ENCODE results near the gene NFATC1.

The NFATC1 gene

DNA sequence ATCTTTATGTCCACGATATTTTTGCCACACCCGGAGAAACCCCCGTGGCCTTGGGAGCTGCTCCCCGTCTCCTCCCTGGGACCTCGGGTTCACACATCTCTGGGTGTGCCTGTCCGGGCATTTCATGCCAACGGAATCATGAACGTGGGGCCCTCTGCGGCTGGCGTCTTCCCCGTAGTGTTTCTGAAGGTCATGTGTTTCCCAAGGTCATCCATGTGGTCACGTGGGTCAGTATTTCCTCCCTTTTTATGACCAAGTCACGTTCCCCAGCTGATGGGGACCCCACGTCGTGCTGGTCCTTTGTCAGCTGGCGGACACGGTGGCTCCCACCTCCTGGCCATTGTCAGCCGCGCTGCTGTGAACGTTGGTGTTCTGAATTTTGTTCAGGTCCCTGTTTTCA is 135.7 kb downstream of the NFATC1 start:
- Mint-ChIP-seq H3K9me3 (no peaks in the 10 kb centered on the region), H3K4me3 (no peak overlapping the region), H3K27me3 (peaks cover 4% of the 10 kb centered on the region), H3K4me1 (ENCODE audit: low read depth) (peaks cover 5% of the 10 kb centered on the region), H3K27ac (no peak overlapping the region), H3K36me3 (ENCODE audit: low read depth) (peaks cover 35% of the 10 kb centered on the region)
- intact Hi-C loops (cut with micrococcal nuclease), result no loop called here

DNA sequence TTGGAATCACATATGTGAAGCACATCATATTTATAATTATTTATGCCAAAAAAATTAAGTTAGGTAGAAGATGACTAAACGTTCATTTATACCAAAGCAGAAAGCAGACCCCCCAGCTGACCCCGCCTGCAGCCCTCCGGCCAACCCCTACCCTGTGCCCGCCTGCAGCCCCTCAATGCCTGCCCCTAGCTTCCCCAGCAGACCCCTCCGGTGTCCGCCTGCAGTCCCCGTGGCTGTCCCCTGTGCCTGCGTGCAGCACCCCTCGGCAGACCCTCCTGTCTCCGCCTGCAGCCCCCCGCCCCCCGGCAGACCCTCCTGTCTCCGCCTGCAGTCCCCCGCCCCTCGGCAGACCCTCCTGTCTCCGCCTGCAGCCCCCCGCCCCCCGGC is 136.2 kb downstream of the NFATC1 start:
- no peak overlapping the region for H3K4me3 Mint-ChIP-seq
- peaks cover 32% of the 10 kb centered on the region for H3K36me3 Mint-ChIP-seq (ENCODE audit: low read depth)
- intact Hi-C loops (cut with micrococcal nuclease), result no loop called here
- H3K4me1 Mint-ChIP-seq (ENCODE audit: low read depth), result peaks cover 5% of the 10 kb centered on the region
- no peaks in the 10 kb centered on the region for H3K9me3 Mint-ChIP-seq
- no peak overlapping the region for H3K27ac Mint-ChIP-seq
- H3K27me3 Mint-ChIP-seq, result peaks cover 7% of the 10 kb centered on the region

GRCh38 chr18:79532313-79533007 is 136.7 kb downstream of the NFATC1 start:
- H3K9me3 Mint-ChIP-seq, result no peaks in the 10 kb centered on the region
- peaks cover 7% of the 10 kb centered on the region for H3K27me3 Mint-ChIP-seq
- peaks cover 5% of the 10 kb centered on the region for H3K4me1 Mint-ChIP-seq (ENCODE audit: low read depth)
- no peak overlapping the region for H3K27ac Mint-ChIP-seq
- intact Hi-C loops (cut with micrococcal nuclease), result no loop called here
- peaks cover 27% of the 10 kb centered on the region for H3K36me3 Mint-ChIP-seq (ENCODE audit: low read depth)
- no peak overlapping the region for H3K4me3 Mint-ChIP-seq

- peaks cover 20% of the 10 kb centered on the region for H3K36me3 Mint-ChIP-seq (ENCODE audit: low read depth)
- H3K4me3 Mint-ChIP-seq, result no peak overlapping the region
- no peak overlapping the region for H3K27ac Mint-ChIP-seq
- peaks cover 12% of the 10 kb centered on the region for H3K27me3 Mint-ChIP-seq
- no peaks in the 10 kb centered on the region for H3K9me3 Mint-ChIP-seq
- intact Hi-C loops (cut with micrococcal nuclease), result no loop called here
- peaks cover 5% of the 10 kb centered on the region for H3K4me1 Mint-ChIP-seq (ENCODE audit: low read depth)
These were observed 137.4 kb downstream of the NFATC1 start for GRCh38 chr18:79533146-79533545.

- Mint-ChIP-seq H3K36me3 (ENCODE audit: low read depth) (peaks cover 15% of the 10 kb centered on the region), H3K4me3 (no peak overlapping the region), H3K9me3 (no peaks in the 10 kb centered on the region), H3K27ac (no peak overlapping the region), H3K27me3 (peaks cover 12% of the 10 kb centered on the region), H3K4me1 (ENCODE audit: low read depth) (peaks cover 5% of the 10 kb centered on the region)
- intact Hi-C loops (cut with micrococcal nuclease), result no loop called here
These were observed 137.9 kb downstream of the NFATC1 start for GRCh38 chr18:79533591-79533990.

GRCh38 chr18:79534356-79534755 is 138.6 kb downstream of the NFATC1 start:
- peaks cover 5% of the 10 kb centered on the region for H3K4me1 Mint-ChIP-seq (ENCODE audit: low read depth)
- H3K36me3 Mint-ChIP-seq (ENCODE audit: low read depth), result peaks cover 8% of the 10 kb centered on the region
- peak overlapping the region; percentile 13 for H3K27ac Mint-ChIP-seq
- no peak overlapping the region for H3K4me3 Mint-ChIP-seq
- intact Hi-C loops (cut with micrococcal nuclease), result no loop called here
- peaks cover 12% of the 10 kb centered on the region for H3K27me3 Mint-ChIP-seq
- no peaks in the 10 kb centered on the region for H3K9me3 Mint-ChIP-seq

GRCh38 chr18:79537758-79538157 is 142.0 kb downstream of the NFATC1 start:
- Mint-ChIP-seq H3K9me3 (peaks cover 11% of the 10 kb centered on the region), H3K4me3 (no peak overlapping the region), H3K36me3 (ENCODE audit: low read depth) (no peaks in the 10 kb centered on the region), H3K27ac (no peak overlapping the region), H3K4me1 (ENCODE audit: low read depth) (no peaks in the 10 kb centered on the region), H3K27me3 (peaks cover 14% of the 10 kb centered on the region)
- intact Hi-C loops (cut with micrococcal nuclease), result no loop called here

- Mint-ChIP-seq H3K36me3 (ENCODE audit: low read depth) (no peaks in the 10 kb centered on the region), H3K4me1 (ENCODE audit: low read depth) (no peaks in the 10 kb centered on the region), H3K27me3 (peaks cover 14% of the 10 kb centered on the region), H3K9me3 (peaks cover 12% of the 10 kb centered on the region), H3K4me3 (no peak overlapping the region), H3K27ac (no peak overlapping the region)
- intact Hi-C loops (cut with micrococcal nuclease), result no loop called here
These were observed 142.9 kb downstream of the NFATC1 start for GRCh38 chr18:79538635-79539034.

DNA sequence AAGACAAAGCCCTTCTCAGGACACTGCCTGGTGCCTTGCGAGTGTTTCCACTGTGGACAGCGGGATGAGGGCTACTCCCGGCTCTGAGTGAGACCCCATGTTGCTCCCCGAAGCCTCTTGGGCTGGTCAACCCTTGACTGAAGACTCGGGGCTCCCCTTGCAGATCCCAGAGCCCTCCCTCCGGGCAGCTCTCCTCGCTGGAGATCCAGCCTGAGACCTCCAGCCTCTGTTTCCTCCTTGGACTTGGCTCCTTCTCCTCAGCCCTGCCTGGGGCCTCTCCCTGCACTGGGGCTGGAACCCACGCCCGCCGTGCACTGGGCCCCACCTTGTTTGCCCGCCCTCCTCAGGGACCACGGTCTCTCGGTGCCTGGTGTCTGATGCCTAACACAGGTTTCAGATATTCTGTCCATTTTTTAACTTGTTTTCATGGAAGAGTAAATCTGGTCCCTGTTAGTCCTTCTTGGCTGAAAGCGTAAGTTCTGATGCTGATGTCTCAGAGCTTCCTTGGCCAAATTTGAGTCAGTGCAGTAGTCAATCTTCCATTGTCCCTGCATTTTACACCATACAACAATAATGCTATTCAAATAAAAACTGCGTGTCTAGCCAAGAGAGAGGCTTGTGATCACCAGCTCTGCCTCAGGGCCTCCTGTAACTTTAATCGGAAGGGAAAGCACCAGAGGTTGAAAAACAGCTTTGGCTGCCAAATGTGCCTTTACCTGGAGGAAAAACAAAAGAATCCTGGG is 144.6 kb downstream of the NFATC1 start:
- intact Hi-C loops (cut with micrococcal nuclease), result no loop called here
- Mint-ChIP-seq H3K27me3 (peaks cover 16% of the 10 kb centered on the region), H3K4me1 (ENCODE audit: low read depth) (no peaks in the 10 kb centered on the region), H3K9me3 (peaks cover 12% of the 10 kb centered on the region), H3K27ac (no peak overlapping the region), H3K36me3 (ENCODE audit: low read depth) (no peaks in the 10 kb centered on the region), H3K4me3 (no peak overlapping the region)

- Mint-ChIP-seq H3K9me3 (peaks cover 12% of the 10 kb centered on the region), H3K36me3 (ENCODE audit: low read depth) (no peaks in the 10 kb centered on the region), H3K4me3 (no peak overlapping the region), H3K27me3 (peaks cover 20% of the 10 kb centered on the region), H3K4me1 (ENCODE audit: low read depth) (no peaks in the 10 kb centered on the region), H3K27ac (no peak overlapping the region)
- intact Hi-C loops (cut with micrococcal nuclease), result no loop called here
These were observed 145.2 kb downstream of the NFATC1 start for GRCh38 chr18:79540904-79541282.

GRCh38 chr18:79542213-79542612 is 146.5 kb downstream of the NFATC1 start:
- intact Hi-C loops (cut with micrococcal nuclease), result no loop called here
- Mint-ChIP-seq H3K4me3 (no peak overlapping the region), H3K27ac (no peak overlapping the region), H3K9me3 (peaks cover 12% of the 10 kb centered on the region), H3K27me3 (peaks cover 25% of the 10 kb centered on the region), H3K4me1 (ENCODE audit: low read depth) (no peaks in the 10 kb centered on the region), H3K36me3 (ENCODE audit: low read depth) (no peaks in the 10 kb centered on the region)

DNA sequence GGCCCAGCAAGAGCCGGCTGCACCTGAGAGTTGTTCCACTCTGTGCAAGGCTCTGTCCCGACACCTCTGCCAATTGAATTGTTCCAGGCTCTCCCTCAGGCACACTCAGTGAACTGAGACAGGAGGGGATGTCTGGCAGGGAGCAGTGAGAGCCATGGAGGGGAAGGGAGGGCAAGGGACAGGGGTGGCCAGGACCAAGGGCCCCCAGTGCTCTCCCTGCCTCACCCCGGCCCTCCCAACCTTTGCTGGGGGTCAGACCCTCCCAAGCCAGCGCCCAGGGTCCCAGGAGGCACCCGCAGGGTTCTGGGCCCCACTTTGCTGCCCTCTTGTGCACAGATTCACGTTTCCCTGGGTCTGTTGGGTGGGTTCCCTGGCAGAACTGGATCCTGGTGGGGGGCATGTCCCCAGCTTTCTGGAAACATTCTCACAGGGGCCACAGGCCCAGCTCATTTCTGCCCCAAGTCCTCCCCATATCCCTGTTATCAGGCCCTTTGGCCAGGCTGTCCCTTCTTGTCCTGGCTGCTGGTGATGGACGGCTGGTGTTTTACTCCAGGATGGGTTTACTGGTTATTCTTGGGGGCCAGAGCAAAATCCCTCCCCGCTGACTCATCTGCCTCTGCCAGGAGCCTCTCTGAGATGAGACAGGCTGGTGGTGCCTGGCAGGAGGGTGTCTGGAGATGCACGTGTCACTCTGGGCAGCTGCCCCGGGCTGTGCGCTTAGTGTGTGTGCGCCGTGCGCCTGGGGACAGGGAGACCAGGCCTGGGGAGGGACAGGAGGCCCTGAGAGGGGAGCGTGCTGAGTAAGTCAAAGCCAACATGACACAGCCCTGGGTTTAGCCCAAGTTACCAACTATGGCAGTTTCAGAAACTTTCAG is 147.4 kb downstream of the NFATC1 start:
- intact Hi-C loops (cut with micrococcal nuclease), result no loop called here
- Mint-ChIP-seq H3K9me3 (peaks cover 12% of the 10 kb centered on the region), H3K4me3 (no peak overlapping the region), H3K27me3 (peaks cover 21% of the 10 kb centered on the region), H3K36me3 (ENCODE audit: low read depth) (no peaks in the 10 kb centered on the region), H3K27ac (no peak overlapping the region), H3K4me1 (ENCODE audit: low read depth) (no peaks in the 10 kb centered on the region)

DNA sequence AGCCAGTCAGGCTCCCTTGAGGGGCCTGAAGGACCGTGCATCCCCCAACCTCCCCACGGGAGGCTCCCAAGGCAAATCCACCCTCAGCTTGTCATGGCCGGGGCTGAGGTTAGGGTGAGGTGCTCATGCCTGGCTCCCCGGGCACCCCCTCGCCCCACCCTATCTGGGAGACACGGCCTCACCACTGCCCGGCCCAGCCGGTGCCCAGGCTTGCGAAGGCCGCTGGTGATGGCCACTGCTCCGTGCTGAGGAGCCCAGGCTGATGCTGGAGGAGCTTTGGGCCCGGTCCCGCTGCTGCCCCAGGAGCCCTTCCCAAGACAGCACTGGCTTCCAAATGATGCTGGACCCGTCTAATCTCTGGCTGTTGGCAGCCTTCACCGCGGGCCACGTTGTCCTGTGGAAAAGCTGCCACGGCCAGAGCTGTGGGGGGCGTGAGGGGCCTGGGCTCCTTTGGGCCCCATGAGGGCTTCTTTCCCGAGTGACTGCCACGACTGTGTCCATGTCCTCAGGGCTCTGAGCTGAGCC is 148.2 kb downstream of the NFATC1 start:
- Mint-ChIP-seq H3K9me3 (peaks cover 12% of the 10 kb centered on the region), H3K36me3 (ENCODE audit: low read depth) (no peaks in the 10 kb centered on the region), H3K4me1 (ENCODE audit: low read depth) (no peaks in the 10 kb centered on the region), H3K4me3 (no peak overlapping the region), H3K27me3 (peaks cover 21% of the 10 kb centered on the region), H3K27ac (no peak overlapping the region)
- intact Hi-C loops (cut with micrococcal nuclease), result no loop called here

Measured in dendritic cell treated with granulocyte-macrophage colony-stimulating factor and Interleukin-4, amounts not matched to agents 40 ng/mL and 50 ng/mL, for 4 days (primary cell).